RWPE1 (cell line): ENCODE results near the gene GJC2.

Experiments
- CTCF ChIA-PET: fragments of 350-600 bp; sonication (Branson Sonifier 250); formaldehyde crosslinking; extraction: SDS; loops from one replicate; lab custom pipeline; 2021; lab: Yijun Ruan, JAX
- POLR2A ChIA-PET: fragments of 400-600 bp; formaldehyde crosslinking; extraction: SDS; loops from one replicate; lab custom pipeline; 2020; ENCODE audit warnings: antibody characterized with exemption; ENCODE audit not compliant: low non-redundant PET; lab: Yijun Ruan, JAX
- DNase-seq: peaks from one replicate; pipeline ENCODE4 v3.0.0; 2012; ENCODE audit warnings: low spot score
- H3K27ac ChIP-seq: fragments of 450-650 bp; 2 replicates; pipeline ENCODE4 v1.5.1; 2017
- TF ChIP-seq, protein P1 (sequence below): fragments of 450-650 bp; conservative IDR thresholded peaks from 2 replicates; pipeline ENCODE4 v1.5.1; 2017; ENCODE audit warnings: low read depth, mild to moderate bottlenecking

Gene GJC2

DNA sequence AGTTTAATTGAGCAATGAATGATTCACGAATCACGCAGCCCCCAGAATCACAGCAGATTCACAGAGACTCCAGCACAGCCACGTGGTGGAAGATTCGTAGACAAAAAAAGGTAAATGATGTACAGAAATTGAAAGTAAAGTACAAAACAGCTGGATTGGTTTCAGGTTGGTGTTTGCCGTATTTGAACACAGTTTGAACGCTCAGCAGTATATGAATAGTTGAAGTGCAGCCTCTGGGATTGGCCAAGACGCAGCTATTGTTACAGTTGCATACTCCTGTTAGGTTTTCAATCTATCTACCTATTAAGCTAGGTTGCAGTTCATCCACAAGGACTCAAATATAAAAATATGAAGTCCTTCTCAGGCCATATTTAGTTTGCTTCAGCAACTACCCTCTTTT, 37.6 kb upstream of the GJC2 start:
- H3K27ac ChIP-seq: no peak overlapping the region
- no peak for DNase-seq
- ChIA-PET POLR2A (no interaction called here), CTCF (interaction anchor here (0.5 to 0.7 kb wide), 2 partner anchors 99 to 352 kb away, joined by 3 read pairs; no protein-coding TSS in a partner anchor)
- TF ChIP-seq, protein P1, sequence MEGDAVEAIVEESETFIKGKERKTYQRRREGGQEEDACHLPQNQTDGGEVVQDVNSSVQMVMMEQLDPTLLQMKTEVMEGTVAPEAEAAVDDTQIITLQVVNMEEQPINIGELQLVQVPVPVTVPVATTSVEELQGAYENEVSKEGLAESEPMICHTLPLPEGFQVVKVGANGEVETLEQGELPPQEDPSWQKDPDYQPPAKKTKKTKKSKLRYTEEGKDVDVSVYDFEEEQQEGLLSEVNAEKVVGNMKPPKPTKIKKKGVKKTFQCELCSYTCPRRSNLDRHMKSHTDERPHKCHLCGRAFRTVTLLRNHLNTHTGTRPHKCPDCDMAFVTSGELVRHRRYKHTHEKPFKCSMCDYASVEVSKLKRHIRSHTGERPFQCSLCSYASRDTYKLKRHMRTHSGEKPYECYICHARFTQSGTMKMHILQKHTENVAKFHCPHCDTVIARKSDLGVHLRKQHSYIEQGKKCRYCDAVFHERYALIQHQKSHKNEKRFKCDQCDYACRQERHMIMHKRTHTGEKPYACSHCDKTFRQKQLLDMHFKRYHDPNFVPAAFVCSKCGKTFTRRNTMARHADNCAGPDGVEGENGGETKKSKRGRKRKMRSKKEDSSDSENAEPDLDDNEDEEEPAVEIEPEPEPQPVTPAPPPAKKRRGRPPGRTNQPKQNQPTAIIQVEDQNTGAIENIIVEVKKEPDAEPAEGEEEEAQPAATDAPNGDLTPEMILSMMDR: no peak

DNA sequence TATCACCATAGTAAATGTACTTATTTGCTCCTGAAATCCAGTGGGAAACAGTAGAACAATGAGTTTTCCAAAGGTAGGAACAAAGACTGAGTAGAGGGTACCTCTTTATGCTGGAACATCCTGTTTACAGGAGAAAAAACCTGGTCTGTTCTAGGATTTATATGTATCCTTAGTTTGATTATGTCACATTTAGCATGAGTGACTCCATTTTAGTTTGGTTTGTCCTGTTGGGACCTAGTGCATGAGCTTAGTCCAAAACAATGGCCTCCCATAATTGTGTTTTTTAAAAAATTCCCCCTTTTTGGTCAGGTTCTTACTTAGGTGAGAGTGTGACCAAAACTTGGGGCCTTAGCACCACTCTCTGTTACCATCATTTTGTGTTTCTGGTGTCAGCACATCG, 37.1 kb upstream of the GJC2 start:
- TF ChIP-seq, protein P1: no peak
- DNase-seq: no peak
- ChIA-PET POLR2A (no interaction called here), CTCF (interaction anchor here (0.7 kb wide), 1 partner anchor 100 kb away, joined by 3 read pairs; no protein-coding TSS in a partner anchor)
- no peak overlapping the region for H3K27ac ChIP-seq

DNA sequence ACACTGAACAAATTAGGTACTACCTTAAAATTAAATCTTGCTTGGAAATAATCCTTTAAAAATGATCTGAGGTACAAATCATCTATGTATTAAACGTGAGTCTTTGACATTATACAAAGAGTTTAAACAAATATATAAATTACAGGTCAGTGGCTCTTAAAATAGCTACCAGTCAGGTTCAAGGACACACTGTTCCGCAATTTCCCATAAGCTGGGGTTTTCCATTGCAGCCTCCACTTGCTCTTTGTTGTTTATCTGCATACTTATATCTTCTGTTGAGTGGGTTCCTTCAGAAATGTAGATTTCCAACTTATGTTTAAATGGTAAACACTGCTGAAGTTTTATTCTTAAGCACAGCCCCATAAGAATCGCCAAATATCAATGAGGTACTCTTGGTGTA, 34.9 kb upstream of the GJC2 start:
- no peak overlapping the region for H3K27ac ChIP-seq
- no peak for DNase-seq
- POLR2A ChIA-PET: no interaction called here
- CTCF ChIA-PET: no interaction called here
- TF ChIP-seq, protein P1: no peak

DNA sequence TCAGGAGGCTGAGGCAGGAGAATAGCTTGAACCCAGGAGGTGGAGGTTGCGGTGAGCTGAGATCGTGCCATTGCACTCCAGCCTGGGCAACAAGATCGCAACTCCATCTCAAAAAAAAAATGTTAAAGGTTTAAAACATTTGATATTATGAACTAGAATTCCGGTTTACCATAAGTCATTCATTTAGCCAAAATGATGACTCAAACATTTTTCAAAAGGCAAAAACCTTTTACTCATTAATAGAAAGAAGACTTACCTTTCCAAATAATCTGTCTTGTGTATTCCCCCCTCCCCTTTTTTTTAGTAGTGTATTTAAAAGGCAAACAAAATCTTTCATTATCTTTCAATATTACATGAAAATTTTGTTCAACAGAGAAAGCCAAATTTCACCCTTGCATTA, 32.4 kb upstream of the GJC2 start:
- POLR2A ChIA-PET: no interaction called here
- CTCF ChIA-PET: no interaction called here
- H3K27ac ChIP-seq: no peak overlapping the region
- TF ChIP-seq, protein P1: no peak
- DNase-seq: no peak

DNA sequence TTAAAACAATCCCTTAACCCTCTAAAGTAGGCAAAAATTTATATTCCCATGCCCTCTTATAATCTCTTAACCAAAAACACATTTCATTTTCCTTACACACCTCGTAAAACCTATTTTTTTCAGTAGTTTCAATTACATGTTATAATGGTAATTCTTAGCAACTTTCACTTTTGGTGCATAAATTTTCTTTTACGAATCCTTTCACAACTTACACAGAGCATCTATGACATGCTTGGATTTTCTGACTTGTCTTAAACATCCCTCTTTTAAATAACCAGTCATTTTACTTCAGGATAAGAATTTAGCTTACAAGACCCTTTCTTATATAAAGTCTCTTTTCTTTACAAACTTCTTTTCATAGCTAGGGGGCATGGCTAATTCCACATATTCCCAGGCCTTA, 31.7 kb upstream of the GJC2 start:
- H3K27ac ChIP-seq: no peak overlapping the region
- CTCF ChIA-PET: no interaction called here
- POLR2A ChIA-PET: no interaction called here
- TF ChIP-seq, protein P1: no peak
- no peak for DNase-seq

DNA sequence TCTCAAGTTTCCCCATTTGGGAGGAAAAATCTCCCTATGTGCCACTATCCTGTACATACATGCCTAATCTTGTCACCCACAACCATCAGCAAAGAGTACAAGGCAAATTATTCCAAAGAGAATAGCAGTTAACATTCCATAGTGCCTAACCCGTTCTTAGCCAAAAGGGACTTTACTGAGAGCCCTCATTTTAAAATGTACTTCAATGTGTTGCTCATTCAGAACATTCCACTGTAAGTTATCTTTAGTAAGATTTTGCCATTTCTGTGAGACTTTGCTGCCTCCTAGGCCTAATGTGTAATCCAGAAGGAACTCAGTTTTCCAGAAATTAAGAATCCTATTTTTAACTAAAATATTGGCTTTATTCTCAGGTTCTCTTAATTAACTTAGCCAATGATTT, 29.4 kb upstream of the GJC2 start:
- POLR2A ChIA-PET: no interaction called here
- CTCF ChIA-PET: no interaction called here
- no peak overlapping the region; the same call in 1 of the 2 replicates for H3K27ac ChIP-seq
- DNase-seq: no peak
- TF ChIP-seq, protein P1: no peak
